ENCODE measurements around the gene TRAK2.

TRAK2 gene

GRCh38 chr2:201353116-201353515, 98.1 kb downstream of the TRAK2 start:
- FAIRE-seq (no peak), DNase-seq (ENCODE audit: insufficient read length, low spot score) (no peak)
- TF ChIP-seq POU2F2 (IDR thresholded peaks at IDR 0.05; ENCODE audit: low read depth, low read length): no peak
- TF ChIP-seq SPI1 (IDR thresholded peaks at IDR 0.05; ENCODE audit: low read depth, low read length): no peak
- no peak for TF ChIP-seq TAF1 (IDR thresholded peaks at IDR 0.05; ENCODE audit: low read depth, low read length)
- no peak for TF ChIP-seq POLR2A (IDR thresholded peaks at IDR 0.05; ENCODE audit: low read depth, low read length)
- no peak for TF ChIP-seq POLR2AphosphoS5 (IDR thresholded peaks at IDR 0.05; ENCODE audit: low read depth, low read length)
- TF ChIP-seq PAX5 (IDR thresholded peaks at IDR 0.05; ENCODE audit: insufficient read depth, low read length, severe bottlenecking): no peak

- TF ChIP-seq TAF1 (IDR thresholded peaks at IDR 0.05; ENCODE audit: low read depth, low read length) (no peak), SPI1 (IDR thresholded peaks at IDR 0.05; ENCODE audit: low read depth, low read length) (no peak), POU2F2 (IDR thresholded peaks at IDR 0.05; ENCODE audit: low read depth, low read length) (no peak), POLR2A (IDR thresholded peaks at IDR 0.05; ENCODE audit: low read depth, low read length) (no peak), PAX5 (IDR thresholded peaks at IDR 0.05; ENCODE audit: insufficient read depth, low read length, severe bottlenecking) (no peak), POLR2AphosphoS5 (IDR thresholded peaks at IDR 0.05; ENCODE audit: low read depth, low read length) (no peak)
- DNase-seq (ENCODE audit: insufficient read length, low spot score): no peak
- no peak for FAIRE-seq
Observed at GRCh38 chr2:201350879-201351278, 100.4 kb downstream of the TRAK2 start.

- DNase-seq (ENCODE audit: insufficient read length, low spot score): no peak
- FAIRE-seq: no peak
- TF ChIP-seq POU2F2 (IDR thresholded peaks at IDR 0.05; ENCODE audit: low read depth, low read length): no peak
- TF ChIP-seq PAX5 (IDR thresholded peaks at IDR 0.05; ENCODE audit: insufficient read depth, low read length, severe bottlenecking): no peak
- no peak for TF ChIP-seq POLR2AphosphoS5 (IDR thresholded peaks at IDR 0.05; ENCODE audit: low read depth, low read length)
- TF ChIP-seq POLR2A (IDR thresholded peaks at IDR 0.05; ENCODE audit: low read depth, low read length): no peak
- TF ChIP-seq SPI1 (IDR thresholded peaks at IDR 0.05; ENCODE audit: low read depth, low read length): no peak
- no peak for TF ChIP-seq TAF1 (IDR thresholded peaks at IDR 0.05; ENCODE audit: low read depth, low read length)
Observed at GRCh38 chr2:201349601-201350000, 101.7 kb downstream of the TRAK2 start.

GRCh38 chr2:201348758-201349157, 102.5 kb downstream of the TRAK2 start:
- no peak for TF ChIP-seq POLR2A (IDR thresholded peaks at IDR 0.05; ENCODE audit: low read depth, low read length)
- no peak for TF ChIP-seq POLR2AphosphoS5 (IDR thresholded peaks at IDR 0.05; ENCODE audit: low read depth, low read length)
- TF ChIP-seq PAX5 (IDR thresholded peaks at IDR 0.05; ENCODE audit: insufficient read depth, low read length, severe bottlenecking): no peak
- no peak for TF ChIP-seq TAF1 (IDR thresholded peaks at IDR 0.05; ENCODE audit: low read depth, low read length)
- TF ChIP-seq SPI1 (IDR thresholded peaks at IDR 0.05; ENCODE audit: low read depth, low read length): no peak
- no peak for TF ChIP-seq POU2F2 (IDR thresholded peaks at IDR 0.05; ENCODE audit: low read depth, low read length)
- no peak for FAIRE-seq
- no peak for DNase-seq (ENCODE audit: insufficient read length, low spot score)

- TF ChIP-seq PAX5 (IDR thresholded peaks at IDR 0.05; ENCODE audit: insufficient read depth, low read length, severe bottlenecking) (no peak), POLR2A (IDR thresholded peaks at IDR 0.05; ENCODE audit: low read depth, low read length) (no peak), POLR2AphosphoS5 (IDR thresholded peaks at IDR 0.05; ENCODE audit: low read depth, low read length) (no peak)
- DNase-seq (ENCODE audit: insufficient read length, low spot score) (no peak), FAIRE-seq (no peak)
Observed at GRCh38 chr2:201347138-201347537, 104.1 kb downstream of the TRAK2 start.

GRCh38 chr2:201345625-201346213, 105.5 kb downstream of the TRAK2 start:
- TF ChIP-seq POU2F2 (IDR thresholded peaks at IDR 0.05; ENCODE audit: low read depth, low read length): no peak
- no peak for DNase-seq (ENCODE audit: insufficient read length, low spot score)
- no peak for FAIRE-seq

- FAIRE-seq: peak; percentile 90
Observed at GRCh38 chr2:201344663-201345366, 106.4 kb downstream of the TRAK2 start.

GRCh38 chr2:201343559-201343958, 107.7 kb downstream of the TRAK2 start:
- no peak for DNase-seq (ENCODE audit: insufficient read length, low spot score)
- FAIRE-seq: no peak
- TF ChIP-seq POLR2A (IDR thresholded peaks at IDR 0.05; ENCODE audit: low read depth, low read length): no peak
- no peak for TF ChIP-seq PAX5 (IDR thresholded peaks at IDR 0.05; ENCODE audit: insufficient read depth, low read length, severe bottlenecking)
- TF ChIP-seq SPI1 (IDR thresholded peaks at IDR 0.05; ENCODE audit: low read depth, low read length): no peak
- no peak for TF ChIP-seq POU2F2 (IDR thresholded peaks at IDR 0.05; ENCODE audit: low read depth, low read length)
- no peak for TF ChIP-seq TAF1 (IDR thresholded peaks at IDR 0.05; ENCODE audit: low read depth, low read length)

More at GRCh38 chr2:201344663-201345366, 106.4 kb downstream of the TRAK2 start:
- DNase-seq (ENCODE audit: insufficient read length, low spot score): peak; percentile 26
- 0 out of 2 replicates have a peak, but pooled peaks have one; percentile 44 for TF ChIP-seq SPI1 (IDR thresholded peaks at IDR 0.05; ENCODE audit: low read depth, low read length)
- no peak for TF ChIP-seq POLR2A (IDR thresholded peaks at IDR 0.05; ENCODE audit: low read depth, low read length)
- TF ChIP-seq TAF1 (IDR thresholded peaks at IDR 0.05; ENCODE audit: low read depth, low read length): no peak
- TF ChIP-seq PAX5 (IDR thresholded peaks at IDR 0.05; ENCODE audit: insufficient read depth, low read length, severe bottlenecking): no peak
- no peak for TF ChIP-seq POLR2AphosphoS5 (IDR thresholded peaks at IDR 0.05; ENCODE audit: low read depth, low read length)
- TF ChIP-seq POU2F2 (IDR thresholded peaks at IDR 0.05; ENCODE audit: low read depth, low read length): no peak

GRCh38 chr2:201342923-201343322, 108.3 kb downstream of the TRAK2 start:
- TF ChIP-seq PAX5 (IDR thresholded peaks at IDR 0.05; ENCODE audit: insufficient read depth, low read length, severe bottlenecking): no peak
- no peak for TF ChIP-seq POU2F2 (IDR thresholded peaks at IDR 0.05; ENCODE audit: low read depth, low read length)
- no peak for TF ChIP-seq SPI1 (IDR thresholded peaks at IDR 0.05; ENCODE audit: low read depth, low read length)
- no peak for TF ChIP-seq POLR2A (IDR thresholded peaks at IDR 0.05; ENCODE audit: low read depth, low read length)
- no peak for TF ChIP-seq POLR2AphosphoS5 (IDR thresholded peaks at IDR 0.05; ENCODE audit: low read depth, low read length)
- DNase-seq (ENCODE audit: insufficient read length, low spot score): no peak
- FAIRE-seq: no peak

GRCh38 chr2:201329409-201329808, 121.8 kb downstream of the TRAK2 start:
- FAIRE-seq: no peak
- DNase-seq (ENCODE audit: insufficient read length, low spot score): no peak
- no peak for TF ChIP-seq POU2F2 (IDR thresholded peaks at IDR 0.05; ENCODE audit: low read depth, low read length)
- TF ChIP-seq TAF1 (IDR thresholded peaks at IDR 0.05; ENCODE audit: low read depth, low read length): no peak
- no peak for TF ChIP-seq SPI1 (IDR thresholded peaks at IDR 0.05; ENCODE audit: low read depth, low read length)
- TF ChIP-seq POLR2AphosphoS5 (IDR thresholded peaks at IDR 0.05; ENCODE audit: low read depth, low read length): no peak
- TF ChIP-seq POLR2A (IDR thresholded peaks at IDR 0.05; ENCODE audit: low read depth, low read length): no peak
- TF ChIP-seq PAX5 (IDR thresholded peaks at IDR 0.05; ENCODE audit: insufficient read depth, low read length, severe bottlenecking): no peak
